Calu3 (cell line): ENCODE data around the gene CDCP2. TPM values are rescaled to one million over a fixed set of nuclear protein-coding genes. Genes with fewer than 3 reads are reported as not detected.

ENCODE experiments used
- BruUV-seq: library from RNA; stranded (reverse); fragments of 400-500 nt; replicated peaks from 2 replicates; lab custom pipeline; 2021; lab: Mats Ljungman, UMichigan
- CTCF ChIA-PET: fragments of 300-600 bp; sonication (Branson Sonifier 250); formaldehyde crosslinking; loops from one replicate; lab custom pipeline; 2022; ENCODE audit warnings: antibody characterized with exemption; lab: Charles Lee
- DNase-seq: peaks from one replicate; pipeline ENCODE4 v3.0.0; 2022
- H3K27ac Mint-ChIP-seq: one replicate; pipeline ENCODE4 v1.8.0; 2022; ENCODE audit warnings: mixed read lengths; ENCODE audit not compliant: unreplicated experiment
- H3K27me3 Mint-ChIP-seq: one replicate; pipeline ENCODE4 v1.8.0; 2022; ENCODE audit warnings: mixed read lengths; ENCODE audit not compliant: unreplicated experiment
- H3K36me3 Mint-ChIP-seq: one replicate; pipeline ENCODE4 v1.8.0; 2022; ENCODE audit warnings: mild to moderate bottlenecking, moderate library complexity, mixed read lengths; ENCODE audit not compliant: insufficient read depth, unreplicated experiment
- H3K4me1 Mint-ChIP-seq: one replicate; pipeline ENCODE4 v1.8.0; 2022; ENCODE audit warnings: mild to moderate bottlenecking, low read depth, mixed read lengths; ENCODE audit not compliant: unreplicated experiment
- H3K4me3 Mint-ChIP-seq: one replicate; pipeline ENCODE4 v1.8.0; 2022; ENCODE audit warnings: mild to moderate bottlenecking, low read depth, moderate library complexity, mixed read lengths; ENCODE audit not compliant: unreplicated experiment
- H3K9me3 Mint-ChIP-seq: one replicate; pipeline ENCODE4 v1.8.0; 2022; ENCODE audit warnings: low read depth, mixed read lengths; ENCODE audit not compliant: unreplicated experiment
- CTCF ChIP-seq: fragments of 200-600 bp; IDR thresholded peaks from one replicate; pipeline ENCODE4 v1.8.0; 2022; ENCODE audit warnings: antibody characterized with exemption; ENCODE audit not compliant: unreplicated experiment
- intact Hi-C: fragments of 100-400 bp; cut with micrococcal nuclease; formaldehyde crosslinking; loops from one replicate; pipeline ENCODE4 v1.10.0; 2022; ENCODE audit not compliant: unreplicated experiment
- total RNA-seq: library from RNA; stranded (reverse); gene quantifications from 2 replicates; pipeline ENCODE4 v1.2.3, GENCODE V29; 2022

The CDCP2 gene
- total RNA-seq, 1 experiment from 2014 or later, result not detected

GRCh38 chr1:54112027-54112426, 40.8 kb downstream of the CDCP2 start:
- TF ChIP-seq CTCF, result no peak
- Mint-ChIP-seq H3K4me1 (no peaks in the 10 kb centered on the region), H3K36me3 (no peaks in the 10 kb centered on the region), H3K4me3 (no peak overlapping the region), H3K9me3 (no peaks in the 10 kb centered on the region), H3K27ac (no peak overlapping the region), H3K27me3 (peaks cover 12% of the 10 kb centered on the region)
- CTCF ChIA-PET, result no interaction called here
- intact Hi-C loops, result no loop called here
- no TSS peak for BruUV-seq
- no peak for DNase-seq

GRCh38 chr1:54111624-54112023, 41.2 kb downstream of the CDCP2 start:
- H3K9me3 Mint-ChIP-seq, result no peaks in the 10 kb centered on the region
- H3K27me3 Mint-ChIP-seq, result peaks cover 12% of the 10 kb centered on the region
- no TSS peak for BruUV-seq
- CTCF ChIA-PET, result no interaction called here
- intact Hi-C loops, result no loop called here
- no peaks in the 10 kb centered on the region for H3K4me1 Mint-ChIP-seq
- no peaks in the 10 kb centered on the region for H3K36me3 Mint-ChIP-seq
- no peak for TF ChIP-seq CTCF
- DNase-seq, result no peak
- no peak overlapping the region for H3K27ac Mint-ChIP-seq
- no peak overlapping the region for H3K4me3 Mint-ChIP-seq

GRCh38 chr1:54110996-54111395, 41.8 kb downstream of the CDCP2 start:
- H3K27me3 Mint-ChIP-seq, result peaks cover 12% of the 10 kb centered on the region
- no peaks in the 10 kb centered on the region for H3K36me3 Mint-ChIP-seq
- CTCF ChIA-PET, result no interaction called here
- H3K27ac Mint-ChIP-seq, result no peak overlapping the region
- DNase-seq, result no peak
- TF ChIP-seq CTCF, result no peak
- no peaks in the 10 kb centered on the region for H3K9me3 Mint-ChIP-seq
- intact Hi-C loops, result no loop called here
- no peaks in the 10 kb centered on the region for H3K4me1 Mint-ChIP-seq
- BruUV-seq, result no TSS peak
- H3K4me3 Mint-ChIP-seq, result no peak overlapping the region

DNA sequence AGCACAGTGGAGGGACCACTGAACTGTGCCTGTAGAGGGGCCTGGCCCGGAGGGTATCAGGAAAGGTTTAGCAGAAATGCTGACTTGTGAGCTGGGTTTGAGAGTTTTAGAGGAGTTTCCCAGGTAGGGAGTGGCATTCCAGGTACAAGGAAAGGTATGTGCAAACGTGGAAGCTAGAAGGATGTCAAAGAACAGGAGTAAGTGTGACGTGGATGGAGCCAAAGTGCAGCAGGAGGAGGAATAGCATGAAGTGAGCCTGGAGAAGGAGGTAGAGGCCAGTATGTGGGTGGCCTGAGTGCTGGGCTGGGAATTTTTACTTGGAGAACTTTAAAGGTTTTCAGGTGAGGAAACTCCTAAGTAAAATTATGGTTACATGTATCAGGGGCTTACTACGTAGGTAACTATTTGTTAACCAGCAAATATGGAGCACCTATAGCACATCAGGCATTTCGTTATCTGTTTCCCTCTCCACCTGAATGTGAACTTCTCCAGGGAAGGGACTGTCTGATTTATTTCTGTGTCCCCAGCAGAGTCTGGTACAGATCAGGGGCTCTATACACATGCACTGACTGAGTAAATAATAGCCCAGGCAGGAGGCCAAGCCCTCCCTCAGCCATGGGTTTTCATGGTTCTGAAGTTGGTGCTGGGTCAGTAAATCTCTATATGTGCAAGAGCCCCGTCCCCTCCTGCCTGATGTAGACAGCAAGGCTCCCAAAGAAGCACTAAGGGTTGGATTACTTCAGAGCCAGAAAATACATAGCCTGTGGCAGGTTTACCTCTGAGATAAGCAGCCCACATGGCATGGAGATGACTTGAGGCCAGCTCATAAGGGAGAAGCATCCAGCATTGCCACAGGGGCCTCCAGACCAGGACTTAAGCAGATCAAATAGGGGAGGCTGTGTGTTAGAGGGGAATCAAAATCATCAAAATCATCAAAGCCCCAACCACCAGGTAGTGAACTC, 43.4 kb downstream of the CDCP2 start:
- intact Hi-C loops, result no loop called here
- BruUV-seq, result no TSS peak
- Mint-ChIP-seq H3K4me1 (no peaks in the 10 kb centered on the region), H3K9me3 (no peaks in the 10 kb centered on the region), H3K27me3 (peaks cover 8% of the 10 kb centered on the region), H3K27ac (no peak overlapping the region), H3K36me3 (no peaks in the 10 kb centered on the region), H3K4me3 (no peak overlapping the region)
- no peak for TF ChIP-seq CTCF
- DNase-seq, result no peak
- CTCF ChIA-PET, result no interaction called here
